Middle frontal gyrus (tissue), 1 donor: Measurements from ENCODE around the gene SPTAN1.
A peak's percentile ranks its signal among the peaks of the same experiment; 100 is the strongest.
"Not testable (repeated sequence)": the region's sequence is repeated elsewhere in the genome, so short reads cannot be mapped to it uniquely, and the experiment has no call there.

Source experiments
- DNase-seq: peaks from one replicate; pipeline ENCODE4 v3.0.0-alpha.2; 2015; ENCODE audit warnings: low spot score; ENCODE audit errors: extremely low spot score

SPTAN1 gene

DNA sequence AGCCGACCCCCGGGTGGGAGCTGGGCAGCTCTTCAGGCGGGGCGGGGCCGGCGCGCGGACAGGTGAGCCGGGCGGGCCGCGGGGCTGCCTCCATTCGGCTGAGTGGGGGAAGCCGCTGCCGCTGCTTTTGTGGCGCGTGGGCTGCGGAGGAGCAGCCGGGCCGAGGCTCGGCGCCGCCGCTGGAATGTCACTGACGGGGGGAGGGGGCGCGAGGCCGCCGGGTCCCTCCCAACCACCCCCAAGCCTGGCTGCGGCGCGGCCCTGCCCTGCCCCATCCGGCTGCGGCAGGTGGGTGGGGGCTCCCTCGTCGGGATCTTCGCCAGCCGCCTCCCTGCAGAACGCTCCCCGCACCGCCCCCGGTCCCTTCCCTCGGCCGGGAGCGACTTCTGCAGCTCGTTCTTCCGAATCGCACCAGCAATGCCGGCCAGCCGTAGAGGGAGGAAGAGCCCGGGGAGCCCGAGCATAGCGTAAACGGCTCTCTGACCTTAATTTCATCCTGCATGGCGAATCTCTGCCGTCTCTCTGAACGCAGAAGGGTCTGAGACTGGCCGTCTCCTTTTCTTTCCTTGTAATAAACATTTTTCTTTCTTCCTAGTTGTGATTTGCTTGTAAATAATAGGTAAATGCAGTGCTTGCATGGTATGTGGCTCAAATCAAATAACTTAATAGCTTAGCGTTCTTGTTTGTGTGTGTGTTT, 505 bp downstream of the SPTAN1 start:
- DNase-seq, result peak; percentile 17

DNA sequence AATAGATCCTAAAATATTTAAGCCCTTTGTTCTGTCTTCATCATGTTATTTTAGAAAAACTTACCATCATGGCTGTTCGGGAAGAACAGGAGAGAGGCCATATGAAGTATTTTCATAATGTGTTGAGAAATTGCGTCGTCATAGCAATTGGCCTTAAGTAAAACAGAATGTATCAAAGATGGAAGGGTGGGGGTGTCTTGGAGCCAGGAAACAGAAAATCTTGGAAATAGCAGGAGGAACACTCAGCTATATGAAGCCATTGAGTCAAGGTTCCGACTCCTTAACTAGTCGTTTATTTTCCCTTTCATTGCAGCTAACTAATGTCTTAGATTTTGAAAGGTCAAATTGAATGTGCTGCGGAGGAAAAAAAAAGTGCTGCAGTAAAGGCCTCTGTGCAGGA, 1.3 kb downstream of the SPTAN1 start:
- no peak for DNase-seq

DNA sequence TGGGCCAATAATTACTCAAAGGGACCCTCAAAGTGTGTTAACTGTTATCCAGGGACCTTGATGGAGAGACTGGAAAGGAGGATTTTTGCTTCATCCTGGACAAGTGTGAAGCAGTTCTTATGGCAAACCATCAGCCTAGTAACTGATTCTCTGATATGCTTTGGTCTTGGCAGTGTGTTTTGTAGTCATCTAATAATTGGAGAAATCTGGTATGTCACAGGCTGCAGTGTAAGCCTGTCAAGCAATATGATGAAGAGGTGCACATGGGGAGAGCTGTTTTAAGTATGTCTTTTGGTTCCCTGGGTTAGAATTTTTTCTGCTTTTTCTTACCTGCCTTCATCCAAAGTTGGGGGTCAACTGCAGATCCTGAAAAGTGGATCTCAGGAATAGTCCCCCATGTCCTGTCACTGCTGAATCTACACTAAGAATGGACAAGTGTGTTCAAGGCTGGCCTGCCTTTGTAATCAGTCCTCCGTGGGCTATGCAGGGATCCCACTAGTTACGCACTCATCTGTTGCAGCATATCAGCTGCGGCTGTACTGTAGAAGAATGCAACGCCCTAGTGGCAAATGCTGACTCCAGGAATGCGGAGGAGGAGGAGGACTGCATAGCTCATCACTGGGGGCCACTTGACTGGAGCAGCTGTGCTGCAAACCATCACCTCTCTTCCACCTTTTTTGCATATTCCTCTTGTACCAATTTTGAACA, 1.9 kb downstream of the SPTAN1 start:
- no peak for DNase-seq

DNA sequence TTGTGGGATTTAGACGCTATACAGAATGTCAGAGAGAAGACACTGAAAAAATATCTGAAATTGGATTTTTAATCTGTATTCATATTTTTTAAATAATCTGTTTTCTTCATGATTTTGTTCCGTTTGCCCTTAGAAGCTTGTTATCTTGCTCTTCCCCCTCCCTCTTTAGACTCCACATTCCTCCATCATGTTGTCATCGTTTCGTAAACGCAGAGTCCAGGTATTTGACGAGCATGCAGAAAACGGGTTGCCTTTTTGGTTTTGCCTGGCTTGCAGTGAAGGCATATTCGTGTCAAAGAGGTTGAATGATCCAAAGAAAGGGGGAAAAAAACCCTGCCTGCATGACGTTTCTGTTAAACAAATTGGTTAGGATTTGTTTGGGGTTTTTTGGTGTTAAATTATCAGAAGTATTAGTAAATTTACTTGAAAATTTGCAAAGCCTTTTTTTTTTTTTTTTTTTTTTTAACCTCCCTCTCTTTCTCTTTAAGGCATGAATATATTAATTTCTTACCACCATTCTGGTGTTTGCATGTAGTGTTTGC, 2.9 kb downstream of the SPTAN1 start:
- DNase-seq, result no peak

DNA sequence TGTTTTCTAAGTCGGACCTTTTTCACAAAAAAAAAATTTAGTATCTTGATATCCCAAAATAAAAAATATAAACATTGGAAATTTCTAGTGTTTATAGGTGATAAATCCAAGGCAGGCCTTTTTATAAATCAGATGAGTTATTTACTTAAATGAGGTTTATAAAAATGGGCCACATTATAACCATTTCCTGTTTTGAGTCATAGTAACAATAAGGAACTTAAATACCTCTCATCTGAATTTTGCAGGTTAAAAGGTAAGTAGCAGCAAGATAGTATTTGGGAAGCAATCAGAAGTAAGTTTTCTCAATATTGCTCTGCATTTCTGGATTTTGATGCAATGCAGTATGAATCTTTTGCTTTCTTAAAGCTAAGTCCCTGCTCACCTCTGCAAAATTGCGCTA, 3.9 kb downstream of the SPTAN1 start:
- DNase-seq, result no peak

DNA sequence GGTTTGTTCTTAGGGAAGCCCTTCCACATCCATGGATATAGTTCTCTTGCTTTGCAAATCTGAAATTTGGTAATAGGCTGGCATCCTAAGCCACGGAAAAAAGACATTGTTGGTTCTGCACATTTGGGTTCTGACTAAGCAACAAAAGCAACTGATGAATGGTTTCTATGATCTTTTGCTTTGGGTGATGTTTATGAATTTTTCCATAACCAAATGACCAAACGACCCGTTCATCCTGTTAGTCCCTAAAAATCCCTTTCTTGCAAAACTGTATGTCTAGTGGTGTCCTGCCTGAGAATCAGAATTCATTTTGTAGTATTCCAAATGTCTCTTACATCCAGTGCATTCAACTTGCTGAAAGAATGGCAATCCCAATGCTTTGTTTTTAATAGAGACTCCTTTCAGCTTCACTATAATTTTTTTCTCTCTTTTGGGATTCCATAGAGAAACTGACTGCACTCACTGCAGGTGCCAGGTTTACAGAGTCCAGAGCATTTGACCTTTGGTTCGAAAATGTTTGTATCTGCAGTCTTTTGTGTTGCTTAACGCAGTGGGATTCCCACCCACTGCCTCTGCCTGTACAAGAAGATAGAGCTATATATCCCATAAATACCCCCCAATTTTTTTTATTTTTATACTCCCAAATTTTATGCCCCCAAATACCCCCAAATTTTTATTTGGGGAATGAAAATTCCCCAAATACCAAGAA, 4.7 kb downstream of the SPTAN1 start:
- DNase-seq, result no peak

DNA sequence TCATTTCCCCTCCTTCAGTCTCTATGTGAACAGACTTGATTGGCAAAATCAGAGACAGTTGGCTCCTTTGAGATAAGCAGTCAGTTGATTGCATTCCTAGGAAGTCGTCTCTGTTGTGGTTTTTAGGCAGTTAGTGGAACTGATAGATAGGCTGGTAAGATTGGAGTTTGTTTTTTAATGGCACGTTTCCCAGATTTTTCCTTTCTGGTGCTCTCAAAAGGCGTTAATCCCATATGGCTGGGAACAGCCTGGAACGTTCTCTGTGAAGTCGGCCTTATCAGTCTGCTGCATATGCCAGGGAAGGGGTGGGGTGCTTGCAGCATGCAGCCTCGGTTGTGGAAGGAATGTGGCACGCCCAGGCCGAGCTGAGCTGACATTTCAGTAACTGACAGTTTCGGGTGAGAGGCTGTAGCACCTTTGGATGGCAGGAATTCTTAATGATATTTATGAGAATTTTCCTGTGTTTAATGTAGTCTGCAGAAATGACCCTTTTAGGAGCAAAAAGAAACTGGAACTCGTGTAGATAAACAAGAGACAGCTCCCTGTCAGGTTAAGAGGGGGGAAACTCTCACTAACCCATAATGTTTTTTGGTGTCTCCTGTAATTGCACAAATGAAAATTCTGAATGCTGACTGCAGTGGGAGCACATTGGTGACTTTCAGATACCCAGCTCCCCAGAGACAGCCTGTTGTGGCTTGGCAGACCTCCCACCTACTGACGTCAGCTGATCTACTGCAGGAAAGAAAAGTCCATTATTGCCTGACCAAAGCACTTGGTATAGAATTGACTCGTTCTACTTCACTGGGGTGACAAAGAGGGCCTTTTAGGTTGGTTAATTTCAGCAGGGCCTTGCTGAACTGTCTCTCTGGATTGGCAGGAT, 6.3 kb downstream of the SPTAN1 start:
- DNase-seq, result peak; percentile 77

DNA sequence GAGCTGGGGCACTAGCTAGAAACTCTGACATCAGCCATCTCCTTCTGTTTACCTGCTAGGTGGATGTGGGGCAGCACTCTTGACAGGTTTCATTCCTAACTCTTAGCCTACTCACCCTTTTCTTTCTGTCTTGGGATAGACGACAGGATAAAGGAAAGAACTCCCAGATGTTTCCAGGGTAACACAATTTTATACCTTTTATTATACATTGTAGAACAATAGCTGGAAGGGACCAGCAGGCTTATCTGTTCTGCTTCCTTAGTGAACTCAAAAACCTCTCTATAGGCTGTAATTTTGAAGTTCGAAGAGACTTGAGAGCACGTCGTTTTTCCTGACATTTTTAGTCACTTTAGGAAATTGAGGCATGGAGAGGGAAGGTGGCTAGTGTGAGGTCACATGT, 13.2 kb downstream of the SPTAN1 start:
- no peak for DNase-seq

DNA sequence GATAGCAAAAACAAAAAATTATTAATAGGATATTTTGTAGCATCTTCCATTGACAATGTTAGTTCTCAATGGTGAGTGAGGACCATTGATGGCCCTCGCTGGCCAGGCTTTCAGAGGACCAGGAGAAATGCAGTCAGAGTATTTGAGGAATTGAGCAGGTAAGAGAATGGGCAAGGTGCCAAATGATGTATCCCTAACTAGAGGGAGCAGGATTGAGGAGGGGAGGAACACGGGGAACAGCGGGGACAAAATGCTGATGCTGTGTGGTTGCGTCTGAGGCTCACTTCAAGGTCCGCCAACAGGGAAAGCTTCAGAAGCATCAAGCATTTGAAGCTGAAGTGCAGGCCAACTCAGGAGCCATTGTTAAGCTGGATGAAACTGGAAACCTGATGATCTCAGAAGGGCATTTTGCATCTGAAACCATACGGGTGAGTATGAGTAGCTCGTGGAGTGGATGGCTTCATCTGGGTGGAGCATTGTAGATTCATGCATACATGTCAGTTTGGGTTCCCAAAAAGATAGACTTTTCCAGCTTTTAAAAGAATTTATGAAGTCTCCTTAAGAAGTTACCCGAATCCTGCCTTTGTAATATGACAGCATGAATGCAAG, 16.2 kb downstream of the SPTAN1 start:
- no peak for DNase-seq

DNA sequence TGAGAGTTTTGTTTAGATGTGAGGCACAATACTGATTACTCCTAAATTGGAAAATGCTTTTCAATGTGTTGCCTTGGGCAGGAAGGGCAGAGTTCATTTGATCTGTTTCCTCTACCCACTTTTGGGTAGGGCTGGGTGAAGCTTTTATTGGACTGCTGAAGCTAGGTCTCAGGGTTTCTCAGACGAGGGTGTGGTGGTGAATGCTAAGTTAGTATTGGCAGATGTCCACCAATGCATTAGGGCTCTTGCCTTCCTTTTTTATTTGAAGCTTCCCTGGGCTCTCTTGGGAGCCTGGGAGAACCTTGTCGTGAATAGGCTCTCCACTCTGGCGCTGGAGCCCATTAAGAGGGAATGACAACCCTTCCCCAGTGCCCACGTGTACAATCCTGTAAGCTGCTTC, 23.1 kb downstream of the SPTAN1 start:
- DNase-seq, result no peak

DNA sequence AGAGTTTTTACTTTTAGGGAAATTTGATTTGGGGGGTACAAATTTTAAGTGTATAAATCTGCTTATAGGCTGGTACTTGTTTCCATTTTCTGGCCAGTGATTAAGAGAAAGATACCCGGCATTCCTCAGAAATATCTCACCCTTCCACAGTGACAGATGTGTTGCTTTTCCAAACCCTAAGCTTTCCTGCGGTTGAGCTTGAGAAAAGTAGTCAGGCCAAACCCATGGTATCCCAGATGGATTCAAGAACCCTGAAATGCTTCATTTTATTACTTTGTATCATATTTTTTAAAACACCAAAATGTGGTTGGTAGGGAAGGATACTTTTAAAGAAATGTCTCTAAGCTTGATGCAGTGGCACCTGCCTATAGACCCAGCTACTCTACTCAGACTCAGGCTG, 23.5 kb downstream of the SPTAN1 start:
- no peak for DNase-seq

DNA sequence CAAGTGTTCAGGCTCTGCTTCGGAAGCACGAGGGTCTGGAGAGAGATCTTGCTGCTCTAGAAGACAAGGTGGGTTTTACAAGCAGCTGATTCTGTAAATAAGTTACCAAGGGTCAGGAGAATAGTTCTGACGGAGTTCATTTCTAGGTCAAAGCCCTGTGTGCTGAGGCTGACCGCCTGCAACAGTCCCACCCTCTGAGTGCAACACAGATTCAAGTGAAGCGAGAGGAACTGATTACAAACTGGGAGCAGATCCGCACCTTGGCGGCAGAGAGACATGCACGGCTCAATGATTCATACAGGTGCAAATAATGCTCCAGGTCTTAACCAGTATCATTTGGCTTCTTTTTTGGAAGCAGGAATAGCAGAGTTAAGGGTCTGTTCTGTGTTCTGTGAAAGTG, 24.8 kb downstream of the SPTAN1 start:
- no peak for DNase-seq

DNA sequence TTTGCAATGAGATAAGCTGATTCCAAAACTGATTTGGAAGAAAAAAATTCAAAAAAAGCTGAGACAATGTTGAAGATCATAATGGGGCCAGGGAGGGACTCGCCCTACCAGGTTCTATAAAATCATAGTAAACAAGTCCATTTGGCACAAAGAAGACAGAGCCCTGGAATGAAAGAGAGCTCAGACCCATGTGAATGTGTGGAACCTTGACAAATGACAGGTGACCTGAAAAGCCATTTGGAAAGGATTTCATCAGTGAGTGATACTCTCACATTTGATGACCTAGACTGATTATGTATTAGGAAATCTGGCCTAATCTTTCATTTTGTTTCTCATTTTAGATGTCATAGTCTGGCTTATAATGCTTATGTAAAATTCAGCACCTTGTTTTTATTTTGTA, 26.8 kb downstream of the SPTAN1 start:
- no peak for DNase-seq

DNA sequence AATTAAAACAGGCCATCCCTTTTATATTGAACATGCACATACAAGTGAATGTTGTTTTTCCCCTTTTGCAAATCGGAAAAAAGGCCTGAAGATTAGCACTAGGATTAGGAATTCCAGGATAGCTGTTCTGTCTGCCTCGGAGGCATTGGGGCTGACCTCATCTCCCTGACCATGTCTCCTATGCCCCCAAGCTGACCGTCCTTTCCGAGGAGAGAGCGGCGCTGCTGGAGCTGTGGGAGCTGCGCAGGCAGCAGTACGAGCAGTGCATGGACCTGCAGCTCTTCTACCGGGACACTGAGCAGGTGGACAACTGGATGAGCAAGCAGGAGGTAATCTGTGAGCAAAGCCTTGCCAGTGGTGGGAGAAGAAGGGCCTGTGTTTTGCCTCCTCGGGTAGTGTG, 28.3 kb downstream of the SPTAN1 start:
- DNase-seq, result no peak

DNA sequence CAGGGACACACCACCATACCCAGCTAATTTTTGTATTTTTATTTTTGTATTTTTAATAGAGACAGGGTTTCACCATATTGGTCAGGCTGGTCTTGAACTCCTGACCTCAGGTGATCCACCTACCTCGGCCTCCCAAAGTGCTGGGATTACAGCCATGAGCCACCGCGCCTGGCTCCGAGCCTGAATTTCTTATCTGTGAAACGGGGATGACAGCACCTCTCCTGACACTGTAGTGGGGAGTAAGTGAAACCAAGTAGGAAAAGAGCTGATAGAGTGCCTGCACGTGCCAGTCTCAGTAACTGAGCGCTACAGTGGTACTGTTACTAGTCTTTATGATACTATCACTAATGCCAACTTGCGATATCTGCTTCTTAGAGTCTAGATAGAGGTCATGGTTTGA, 32.8 kb downstream of the SPTAN1 start:
- not testable (repeated sequence) for DNase-seq

DNA sequence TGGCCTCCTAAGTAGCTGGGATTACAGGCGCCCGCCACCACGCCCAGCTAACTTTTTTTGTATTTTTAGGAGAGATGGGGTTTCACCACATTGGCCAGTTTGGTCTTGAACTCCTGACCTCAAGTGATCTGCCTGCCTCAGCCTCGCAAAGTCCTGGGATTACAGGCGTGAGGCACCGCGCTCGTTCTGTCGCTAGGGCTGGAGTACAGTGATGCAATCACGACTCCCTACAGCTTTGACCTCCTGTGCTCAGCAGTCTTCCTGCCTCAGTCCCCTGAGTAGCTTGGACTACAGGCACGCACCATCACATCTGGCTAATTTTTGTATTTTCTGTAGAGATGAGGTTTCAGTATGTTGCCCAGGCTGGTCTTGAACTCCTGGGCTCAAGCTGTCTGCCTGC, 34.5 kb downstream of the SPTAN1 start:
- not testable (repeated sequence) for DNase-seq

DNA sequence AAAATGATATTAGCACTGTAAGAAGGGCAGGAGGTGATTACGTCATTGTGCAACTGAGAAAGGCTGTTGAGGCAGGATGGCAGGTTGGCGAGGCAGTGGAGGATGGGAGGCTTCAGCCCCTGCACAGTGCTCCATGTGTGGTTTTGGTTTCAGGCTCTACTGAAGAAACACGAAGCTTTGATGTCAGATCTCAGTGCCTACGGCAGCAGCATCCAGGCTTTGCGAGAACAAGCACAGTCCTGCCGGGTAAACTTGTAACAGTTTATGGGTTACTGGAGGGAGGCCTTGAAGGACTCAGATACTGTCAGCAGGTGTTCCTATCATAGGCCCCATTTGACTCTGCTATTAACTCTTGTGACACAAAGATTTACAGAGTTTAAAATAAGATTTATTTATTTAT, 35.1 kb downstream of the SPTAN1 start:
- DNase-seq, result no peak

DNA sequence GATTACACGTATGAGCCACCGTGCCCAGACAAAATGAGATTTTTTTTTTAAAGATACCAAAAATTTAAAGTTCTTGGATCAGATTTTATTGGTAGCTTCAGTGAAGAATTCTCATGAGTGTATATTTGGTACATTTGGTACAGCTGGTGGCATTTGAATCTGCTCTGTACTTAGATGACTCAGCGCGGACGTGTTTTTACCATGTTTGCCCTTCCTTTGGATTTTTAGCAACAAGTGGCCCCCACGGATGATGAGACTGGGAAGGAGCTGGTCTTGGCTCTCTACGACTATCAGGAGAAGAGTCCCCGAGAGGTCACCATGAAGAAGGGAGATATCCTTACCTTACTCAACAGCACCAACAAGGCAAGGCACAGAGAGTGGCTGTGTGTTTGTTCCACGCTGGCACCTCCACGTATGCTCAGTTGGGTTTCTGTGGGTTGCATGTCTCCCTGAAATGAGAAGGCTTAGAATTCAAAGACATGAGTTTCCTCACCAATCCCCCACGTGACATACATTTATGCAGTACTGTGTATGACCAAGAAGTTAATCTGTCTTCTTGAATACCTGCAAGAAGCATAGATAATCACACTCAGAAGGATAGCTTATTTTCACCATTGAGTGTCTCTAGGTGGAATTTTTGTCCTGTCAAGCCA, 36.3 kb downstream of the SPTAN1 start:
- no peak for DNase-seq

DNA sequence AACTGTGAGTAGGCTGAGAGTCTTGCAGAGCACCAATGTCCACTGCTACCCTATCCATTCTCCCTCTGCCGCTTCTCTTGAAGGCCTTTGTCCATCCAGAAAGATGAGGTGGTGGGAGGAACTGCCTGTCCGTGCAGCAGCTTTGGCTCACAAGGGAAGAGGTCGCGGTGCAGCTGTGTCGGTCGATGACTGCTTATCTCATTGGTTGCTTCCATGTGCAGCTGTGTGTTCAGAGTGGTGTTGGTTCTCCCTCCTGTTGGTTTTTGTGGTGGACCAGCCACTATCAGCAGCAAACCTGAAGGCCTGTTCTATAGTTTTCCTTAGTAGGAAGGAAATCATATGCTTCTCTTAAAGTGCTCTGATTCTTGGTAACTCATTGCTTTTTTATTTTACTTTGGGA, 40.7 kb downstream of the SPTAN1 start:
- no peak for DNase-seq

DNA sequence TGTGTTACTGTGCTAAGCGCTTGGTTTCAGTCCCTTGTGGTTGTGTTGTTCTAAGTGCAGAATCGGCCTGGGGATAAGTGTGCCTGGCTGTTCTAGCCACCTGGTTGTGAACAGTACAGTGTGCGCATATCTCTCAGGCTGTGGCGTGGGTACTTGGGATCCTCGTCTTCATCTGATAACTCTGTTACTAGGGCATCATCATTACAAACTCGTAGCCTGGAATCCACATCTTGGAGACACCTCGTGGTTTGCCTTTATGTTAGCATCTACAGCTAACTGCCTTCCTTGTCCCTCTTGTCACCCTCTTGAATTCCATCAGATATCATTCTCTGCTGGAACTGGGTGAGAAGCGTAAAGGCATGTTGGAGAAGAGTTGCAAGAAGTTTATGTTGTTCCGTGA, 41.5 kb downstream of the SPTAN1 start:
- no peak for DNase-seq
